Astrocyte (in vitro differentiated cells and primary cell): Measurements from ENCODE around the gene VPREB3. TPM values are rescaled to one million over a fixed set of nuclear protein-coding genes. Genes with fewer than 3 reads are reported as not detected.
A peak's percentile ranks its signal among the peaks of the same experiment; 100 is the strongest.

ENCODE experiments used
- DNase-seq: peaks from one replicate; pipeline ENCODE4 v3.0.0-alpha.2; 2010; ENCODE audit warnings: low read depth
- FAIRE-seq: peaks from 2 replicates; lab custom pipeline; 2011; peaks lifted over from hg19 to GRCh38; lab: Jason Lieb, UNC
- H2AFZ ChIP-seq: 2 replicates; pipeline ENCODE4 v1.6.0; 2012; ENCODE audit warnings: low read depth, low read length, inconsistent platforms
- H3K27ac ChIP-seq: 2 replicates; pipeline ENCODE4 v1.5.1; 2011; ENCODE audit warnings: low read depth, low read length, inconsistent platforms
- H3K27me3 ChIP-seq: 2 replicates; pipeline ENCODE4 v1.6.0; 2011; ENCODE audit warnings: low read length, inconsistent platforms; ENCODE audit not compliant: insufficient read depth
- H3K36me3 ChIP-seq: 2 replicates; pipeline ENCODE4 v1.5.1; 2011; ENCODE audit warnings: low read length, inconsistent platforms; ENCODE audit not compliant: insufficient read depth
- H3K4me1 ChIP-seq: 2 replicates; pipeline ENCODE4 v1.5.1; 2011; ENCODE audit warnings: low read length, inconsistent platforms; ENCODE audit not compliant: insufficient read depth
- H3K4me2 ChIP-seq: 2 replicates; pipeline ENCODE4 v1.6.0; 2012; ENCODE audit warnings: low read length, inconsistent platforms
- H3K4me3 ChIP-seq: 2 replicates; pipeline ENCODE4 v1.5.1; 2011; ENCODE audit warnings: low read depth, mild to moderate bottlenecking, low read length, inconsistent platforms; ENCODE audit not compliant: insufficient read depth
- H3K79me2 ChIP-seq: 2 replicates; pipeline ENCODE4 v1.6.0; 2012; ENCODE audit warnings: mild to moderate bottlenecking, low read length, inconsistent platforms; ENCODE audit not compliant: insufficient read depth
- H3K9ac ChIP-seq: 2 replicates; pipeline ENCODE4 v1.6.0; 2012; ENCODE audit warnings: mild to moderate bottlenecking, low read length, inconsistent platforms
- H3K9me3 ChIP-seq: 2 replicates; pipeline ENCODE4 v1.5.1; 2012; ENCODE audit warnings: low read depth, mild to moderate bottlenecking, low read length, inconsistent platforms; ENCODE audit not compliant: insufficient read depth
- H4K20me1 ChIP-seq: 2 replicates; pipeline ENCODE4 v1.6.0; 2012; ENCODE audit warnings: low read length, inconsistent platforms; ENCODE audit not compliant: insufficient read depth
- H3K27ac Mint-ChIP-seq: one replicate; pipeline ENCODE4 v1.8.0; 2021; ENCODE audit warnings: mild to moderate bottlenecking, mixed read lengths; ENCODE audit not compliant: unreplicated experiment
- H3K27me3 Mint-ChIP-seq: one replicate; pipeline ENCODE4 v1.8.0; 2021; ENCODE audit warnings: low read depth, mixed read lengths; ENCODE audit not compliant: unreplicated experiment
- H3K36me3 Mint-ChIP-seq: one replicate; pipeline ENCODE4 v1.8.0; 2021; ENCODE audit warnings: low read depth, mixed read lengths; ENCODE audit not compliant: unreplicated experiment
- H3K4me1 Mint-ChIP-seq: one replicate; pipeline ENCODE4 v1.8.0; 2021; ENCODE audit warnings: low read depth, mixed read lengths; ENCODE audit not compliant: unreplicated experiment
- H3K4me3 Mint-ChIP-seq: one replicate; pipeline ENCODE4 v1.8.0; 2021; ENCODE audit warnings: mild to moderate bottlenecking, moderate library complexity, mixed read lengths; ENCODE audit not compliant: unreplicated experiment
- H3K9me3 Mint-ChIP-seq: one replicate; pipeline ENCODE4 v1.8.0; 2021; ENCODE audit warnings: mild to moderate bottlenecking, mixed read lengths; ENCODE audit not compliant: unreplicated experiment
- EZH2 ChIP-seq: IDR thresholded peaks from 2 replicates; pipeline ENCODE4 v1.6.1; 2012; ENCODE audit warnings: mild to moderate bottlenecking, low read length, inconsistent platforms; ENCODE audit not compliant: insufficient read depth
- total RNA-seq: library from RNA; stranded (reverse); gene quantifications from 2 replicates; pipeline ENCODE4 v1.2.1, GENCODE V29; 2021
- TF ChIP-seq, protein P1 (sequence below): IDR thresholded peaks from 2 replicates; pipeline ENCODE4 v1.5.1; 2011; ENCODE audit warnings: low read depth, mild to moderate bottlenecking, inconsistent platforms, low read length, moderate library complexity; ENCODE audit not compliant: insufficient read depth

Gene VPREB3
- total RNA-seq, 1 donor from 2014 or later, result 0.50 TPM

DNA sequence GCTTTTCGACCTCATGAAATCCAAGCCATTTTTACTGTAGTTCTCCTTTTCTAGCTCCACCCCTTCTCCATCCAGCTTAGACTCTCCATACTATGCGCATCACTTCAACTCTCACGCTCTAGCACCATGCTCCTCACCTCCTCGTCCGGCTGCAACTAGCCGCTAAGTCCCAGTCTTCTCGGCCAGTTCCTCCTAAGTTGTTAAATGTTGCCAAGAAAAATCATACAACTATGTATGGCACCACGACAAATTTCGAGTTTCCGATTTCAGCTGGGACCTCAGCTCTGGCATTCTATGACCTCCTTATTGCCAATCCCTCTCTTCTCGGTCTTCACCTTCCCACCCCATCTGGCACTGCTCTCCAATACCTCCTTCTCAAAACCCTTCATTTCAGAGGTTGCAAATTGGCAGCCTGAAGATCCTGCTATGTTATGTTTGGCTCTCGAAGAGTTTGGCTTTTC lies 4.4 kb downstream of the VPREB3 start:
- H3K27me3 Mint-ChIP-seq, result no peaks in the 10 kb centered on the region
- TF ChIP-seq, protein P1, sequence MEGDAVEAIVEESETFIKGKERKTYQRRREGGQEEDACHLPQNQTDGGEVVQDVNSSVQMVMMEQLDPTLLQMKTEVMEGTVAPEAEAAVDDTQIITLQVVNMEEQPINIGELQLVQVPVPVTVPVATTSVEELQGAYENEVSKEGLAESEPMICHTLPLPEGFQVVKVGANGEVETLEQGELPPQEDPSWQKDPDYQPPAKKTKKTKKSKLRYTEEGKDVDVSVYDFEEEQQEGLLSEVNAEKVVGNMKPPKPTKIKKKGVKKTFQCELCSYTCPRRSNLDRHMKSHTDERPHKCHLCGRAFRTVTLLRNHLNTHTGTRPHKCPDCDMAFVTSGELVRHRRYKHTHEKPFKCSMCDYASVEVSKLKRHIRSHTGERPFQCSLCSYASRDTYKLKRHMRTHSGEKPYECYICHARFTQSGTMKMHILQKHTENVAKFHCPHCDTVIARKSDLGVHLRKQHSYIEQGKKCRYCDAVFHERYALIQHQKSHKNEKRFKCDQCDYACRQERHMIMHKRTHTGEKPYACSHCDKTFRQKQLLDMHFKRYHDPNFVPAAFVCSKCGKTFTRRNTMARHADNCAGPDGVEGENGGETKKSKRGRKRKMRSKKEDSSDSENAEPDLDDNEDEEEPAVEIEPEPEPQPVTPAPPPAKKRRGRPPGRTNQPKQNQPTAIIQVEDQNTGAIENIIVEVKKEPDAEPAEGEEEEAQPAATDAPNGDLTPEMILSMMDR, result no peak
- TF ChIP-seq EZH2, result no peak
- H3K4me1 ChIP-seq, result peaks cover 3% of the 10 kb centered on the region
- H3K27me3 ChIP-seq, result no peaks in the 10 kb centered on the region
- H3K27ac Mint-ChIP-seq, result no peak overlapping the region
- peaks cover under 1% of the 10 kb centered on the region for H3K9me3 ChIP-seq
- H3K4me3 Mint-ChIP-seq, result peak overlapping the region; percentile 91
- H3K36me3 ChIP-seq, result no peaks in the 10 kb centered on the region
- H2AFZ ChIP-seq, result peak overlapping the region; percentile 91
- no peaks in the 10 kb centered on the region for H3K9me3 Mint-ChIP-seq
- H3K9ac ChIP-seq, result peak overlapping the region; percentile 92
- FAIRE-seq (peak; percentile 49), DNase-seq (no peak)
- peaks cover 4% of the 10 kb centered on the region for H3K4me1 Mint-ChIP-seq
- H3K79me2 ChIP-seq, result peaks cover 15% of the 10 kb centered on the region
- peaks cover 7% of the 10 kb centered on the region for H3K36me3 Mint-ChIP-seq
- H3K4me2 ChIP-seq, result peak overlapping the region; percentile 99
- H4K20me1 ChIP-seq, result peaks cover 18% of the 10 kb centered on the region
- H3K27ac ChIP-seq, result no peak overlapping the region
- peak overlapping the region; percentile 78 for H3K4me3 ChIP-seq

DNA sequence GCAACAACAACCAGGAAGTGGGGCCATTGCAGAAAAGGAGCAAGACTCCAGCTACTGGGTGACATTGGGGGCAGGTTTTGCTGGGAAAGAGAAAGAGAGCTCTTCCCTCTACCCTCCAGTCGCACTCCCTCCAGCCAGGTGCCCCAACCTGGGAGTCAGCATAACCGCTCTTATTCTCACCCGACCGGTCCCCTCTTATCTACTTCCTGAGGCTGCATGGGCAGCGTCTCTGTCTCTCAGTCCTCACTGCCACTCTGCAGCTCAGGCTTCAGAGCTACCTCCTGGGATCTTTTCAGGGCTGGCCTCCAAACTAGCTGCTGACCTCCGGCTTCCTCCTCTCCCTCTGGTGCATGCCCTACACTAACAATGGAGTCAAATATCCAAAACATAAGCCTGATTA lies 8.4 kb downstream of the VPREB3 start:
- H3K4me3 Mint-ChIP-seq, result no peak overlapping the region
- no peaks in the 10 kb centered on the region for H3K27me3 Mint-ChIP-seq
- no peak for TF ChIP-seq EZH2
- TF ChIP-seq, protein P1, result no peak
- H3K36me3 Mint-ChIP-seq, result peaks cover 33% of the 10 kb centered on the region
- no peak for FAIRE-seq
- Histone ChIP-seq H4K20me1 (peaks cover 21% of the 10 kb centered on the region), H3K9ac (no peak overlapping the region), H3K36me3 (peaks cover 14% of the 10 kb centered on the region), H3K27ac (no peak overlapping the region), H3K4me2 (no peak overlapping the region), H3K27me3 (no peaks in the 10 kb centered on the region), H3K9me3 (peaks cover 12% of the 10 kb centered on the region), H3K79me2 (peaks cover 15% of the 10 kb centered on the region), H2AFZ (no peak overlapping the region), H3K4me3 (no peak overlapping the region), H3K4me1 (peaks cover 3% of the 10 kb centered on the region)
- H3K4me1 Mint-ChIP-seq, result peaks cover 4% of the 10 kb centered on the region
- H3K9me3 Mint-ChIP-seq, result no peaks in the 10 kb centered on the region
- DNase-seq, result no peak
- H3K27ac Mint-ChIP-seq, result peak overlapping the region; percentile 62

DNA sequence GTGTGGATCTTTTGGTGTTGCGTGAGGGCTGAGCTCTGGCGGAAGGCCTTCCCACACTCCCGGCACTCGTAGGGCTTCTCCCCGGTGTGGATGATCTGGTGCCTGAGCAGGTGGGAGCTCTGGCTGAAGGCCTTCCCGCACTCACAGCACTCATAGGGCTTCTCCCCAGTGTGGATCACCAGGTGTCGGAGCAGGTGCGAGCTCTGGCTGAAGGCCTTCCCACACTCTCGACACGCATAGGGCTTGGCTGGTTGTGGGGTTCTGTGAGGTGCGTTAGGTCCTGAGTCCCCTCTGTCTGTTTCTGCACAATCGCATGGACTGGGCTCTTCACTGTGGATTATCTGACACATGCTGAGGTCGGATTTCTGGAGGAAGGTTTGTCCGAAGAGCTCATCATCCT lies 9.7 kb downstream of the VPREB3 start:
- FAIRE-seq, result no peak
- no peak for DNase-seq
- H3K4me1 ChIP-seq, result no peaks in the 10 kb centered on the region
- no peak overlapping the region for H3K27ac ChIP-seq
- H2AFZ ChIP-seq, result no peak overlapping the region
- peaks cover 21% of the 10 kb centered on the region for H4K20me1 ChIP-seq
- H3K36me3 ChIP-seq, result peaks cover 14% of the 10 kb centered on the region
- no peak overlapping the region for H3K4me2 ChIP-seq
- no peaks in the 10 kb centered on the region for H3K27me3 ChIP-seq
- TF ChIP-seq EZH2, result no peak
- TF ChIP-seq, protein P1, result no peak
- Mint-ChIP-seq H3K36me3 (peaks cover 33% of the 10 kb centered on the region), H3K27ac (no peak overlapping the region), H3K9me3 (no peaks in the 10 kb centered on the region), H3K4me1 (no peaks in the 10 kb centered on the region), H3K27me3 (no peaks in the 10 kb centered on the region), H3K4me3 (no peak overlapping the region)
- H3K79me2 ChIP-seq, result peaks cover 11% of the 10 kb centered on the region
- peaks cover 12% of the 10 kb centered on the region for H3K9me3 ChIP-seq
- H3K9ac ChIP-seq, result no peak overlapping the region
- H3K4me3 ChIP-seq, result no peak overlapping the region
